Measurements from ENCODE around the gene C1orf198. TPM values are rescaled to one million over a fixed set of nuclear protein-coding genes. Genes with fewer than 3 reads are reported as not detected.
A peak's percentile ranks its signal among the peaks of the same experiment; 100 is the strongest.

C1orf198 gene
- total RNA-seq, 1 donor from 2014 or later: 43.1 TPM

GRCh38 chr1:230896779-230897178, 28.5 kb upstream of the C1orf198 start:
- DNase-seq (no peak), ATAC-seq (ENCODE audit: poor library complexity) (no peak)
- intact Hi-C loops (cut with DNase I): no loop called here

GRCh38 chr1:230895452-230895851, 27.1 kb upstream of the C1orf198 start:
- ATAC-seq (ENCODE audit: poor library complexity) (no peak), DNase-seq (no peak)
- intact Hi-C loops (cut with DNase I): no loop called here

- intact Hi-C loops (cut with DNase I): no loop called here
- ATAC-seq (ENCODE audit: poor library complexity) (no peak), DNase-seq (no peak)
Observed at GRCh38 chr1:230894664-230895063, 26.3 kb upstream of the C1orf198 start.

GRCh38 chr1:230894032-230894431, 25.7 kb upstream of the C1orf198 start:
- intact Hi-C loops (cut with DNase I): no loop called here
- DNase-seq (no peak), ATAC-seq (ENCODE audit: poor library complexity) (no peak)

GRCh38 chr1:230892018-230892491, 23.7 kb upstream of the C1orf198 start:
- ATAC-seq (ENCODE audit: poor library complexity) (no peak), DNase-seq (no peak)
- intact Hi-C loops (cut with DNase I): no loop called here

- intact Hi-C loops (cut with DNase I): no loop called here
- no peak for ATAC-seq (ENCODE audit: poor library complexity)
- no peak for DNase-seq
Observed at GRCh38 chr1:230891413-230891812, 23.1 kb upstream of the C1orf198 start.

GRCh38 chr1:230884646-230885045, 16.3 kb upstream of the C1orf198 start:
- intact Hi-C loops (cut with DNase I): no loop called here
- ATAC-seq (ENCODE audit: poor library complexity) (no peak), DNase-seq (no peak)

- ATAC-seq (ENCODE audit: poor library complexity) (no peak), DNase-seq (no peak)
- intact Hi-C loops (cut with DNase I): no loop called here
Observed at GRCh38 chr1:230883967-230884366, 15.6 kb upstream of the C1orf198 start.

- DNase-seq (no peak), ATAC-seq (ENCODE audit: poor library complexity) (no peak)
- intact Hi-C loops (cut with DNase I): no loop called here
Observed at GRCh38 chr1:230879778-230880177, 11.5 kb upstream of the C1orf198 start.

- peak; percentile 37 for ATAC-seq (ENCODE audit: poor library complexity)
- intact Hi-C loops (cut with DNase I): no loop called here
- DNase-seq: no peak
Observed at GRCh38 chr1:230878591-230878990, 10.3 kb upstream of the C1orf198 start.

- ATAC-seq (ENCODE audit: poor library complexity): no peak
- intact Hi-C loops (cut with DNase I): no loop called here
Observed at GRCh38 chr1:230877924-230878590, 9.7 kb upstream of the C1orf198 start.

GRCh38 chr1:230877146-230877923, 9.0 kb upstream of the C1orf198 start:
- DNase-seq: no peak
- intact Hi-C loops (cut with DNase I): no loop called here
- no peak for ATAC-seq (ENCODE audit: poor library complexity)

More at GRCh38 chr1:230877924-230878590, 9.7 kb upstream of the C1orf198 start:
- DNase-seq: no peak

GRCh38 chr1:230876660-230877059, 8.3 kb upstream of the C1orf198 start:
- ATAC-seq (ENCODE audit: poor library complexity) (peak; percentile 47), DNase-seq (no peak)
- intact Hi-C loops (cut with DNase I): no loop called here

GRCh38 chr1:230875370-230875769, 7.0 kb upstream of the C1orf198 start:
- intact Hi-C loops (cut with DNase I): no loop called here
- ATAC-seq (ENCODE audit: poor library complexity) (no peak), DNase-seq (no peak)

- intact Hi-C loops (cut with DNase I): no loop called here
- ATAC-seq (ENCODE audit: poor library complexity) (no peak), DNase-seq (no peak)
Observed at GRCh38 chr1:230870916-230871315, 2.6 kb upstream of the C1orf198 start.

GRCh38 chr1:230869500-230869899, 1.2 kb upstream of the C1orf198 start:
- intact Hi-C loops (cut with DNase I): loop anchor here (2.0 kb wide), 1 partner anchor 63 kb away; no protein-coding TSS in a partner anchor
- no peak for ATAC-seq (ENCODE audit: poor library complexity)
- no peak for DNase-seq

- peak; percentile 65 for ATAC-seq (ENCODE audit: poor library complexity)
- DNase-seq: peak; percentile 75
- intact Hi-C loops (cut with DNase I): loop anchor here (2.0 kb wide), 1 partner anchor 62 kb away; no protein-coding TSS in a partner anchor
Observed at GRCh38 chr1:230868736-230869385, 540 bp upstream of the C1orf198 start.

GRCh38 chr1:230867101-230867902, 1.0 kb downstream of the C1orf198 start:
- intact Hi-C loops (cut with DNase I): no loop called here
- peak; percentile 8 for ATAC-seq (ENCODE audit: poor library complexity)
- DNase-seq: no peak

Data from Right ventricle myocardium superior (tissue), 1 donor.